Bronchial epithelial cell (primary cell): ENCODE data around the gene WARS2. TPM values are rescaled to one million over a fixed set of nuclear protein-coding genes. Genes with fewer than 3 reads are reported as not detected.
A peak's percentile ranks its signal among the peaks of the same experiment; 100 is the strongest.

Experiments used
- DNase-seq: peaks from one replicate; pipeline ENCODE4 v3.0.0-alpha.2; 2010; ENCODE audit warnings: low read depth
- FAIRE-seq: peaks from 2 replicates; lab custom pipeline; 2011; peaks lifted over from hg19 to GRCh38; lab: Jason Lieb, UNC
- H3K27me3 ChIP-seq: 2 replicates; pipeline ENCODE4 v1.5.1; 2011; ENCODE audit warnings: low read length; ENCODE audit not compliant: control insufficient read depth, insufficient read depth
- H3K36me3 ChIP-seq: 2 replicates; pipeline ENCODE4 v1.5.1; 2011; ENCODE audit warnings: low read length; ENCODE audit not compliant: control insufficient read depth, insufficient read depth
- H3K4me3 ChIP-seq: 2 replicates; pipeline ENCODE4 v1.5.1; 2011; ENCODE audit warnings: mild to moderate bottlenecking, low read depth, low read length, control low read depth
- total RNA-seq: library from RNA; depleted of rRNA; stranded (reverse); fragments of >200 nt; gene quantifications from 2 replicates; pipeline ENCODE4 v1.2.1, GENCODE V29; 2014
- TF ChIP-seq, protein P1 (sequence below): IDR thresholded peaks from 2 replicates; pipeline ENCODE4 v1.5.1; 2011; ENCODE audit warnings: mild to moderate bottlenecking, moderate library complexity, low read length, control low read depth, inconsistent platforms; ENCODE audit not compliant: insufficient read depth, severe bottlenecking

The WARS2 gene
- total RNA-seq, 1 donor from 2014 or later = 15.3 TPM

- DNase-seq (peak; percentile 25), FAIRE-seq (no peak)
- H3K36me3 ChIP-seq = no peaks in the 10 kb centered on the region
- H3K4me3 ChIP-seq = no peak overlapping the region
- TF ChIP-seq, protein P1, sequence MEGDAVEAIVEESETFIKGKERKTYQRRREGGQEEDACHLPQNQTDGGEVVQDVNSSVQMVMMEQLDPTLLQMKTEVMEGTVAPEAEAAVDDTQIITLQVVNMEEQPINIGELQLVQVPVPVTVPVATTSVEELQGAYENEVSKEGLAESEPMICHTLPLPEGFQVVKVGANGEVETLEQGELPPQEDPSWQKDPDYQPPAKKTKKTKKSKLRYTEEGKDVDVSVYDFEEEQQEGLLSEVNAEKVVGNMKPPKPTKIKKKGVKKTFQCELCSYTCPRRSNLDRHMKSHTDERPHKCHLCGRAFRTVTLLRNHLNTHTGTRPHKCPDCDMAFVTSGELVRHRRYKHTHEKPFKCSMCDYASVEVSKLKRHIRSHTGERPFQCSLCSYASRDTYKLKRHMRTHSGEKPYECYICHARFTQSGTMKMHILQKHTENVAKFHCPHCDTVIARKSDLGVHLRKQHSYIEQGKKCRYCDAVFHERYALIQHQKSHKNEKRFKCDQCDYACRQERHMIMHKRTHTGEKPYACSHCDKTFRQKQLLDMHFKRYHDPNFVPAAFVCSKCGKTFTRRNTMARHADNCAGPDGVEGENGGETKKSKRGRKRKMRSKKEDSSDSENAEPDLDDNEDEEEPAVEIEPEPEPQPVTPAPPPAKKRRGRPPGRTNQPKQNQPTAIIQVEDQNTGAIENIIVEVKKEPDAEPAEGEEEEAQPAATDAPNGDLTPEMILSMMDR = no peak
- no peaks in the 10 kb centered on the region for H3K27me3 ChIP-seq
Measured at GRCh38 chr1:119083479-119083878, 57.0 kb downstream of the WARS2 start.

GRCh38 chr1:119081700-119082099, 58.8 kb downstream of the WARS2 start:
- Histone ChIP-seq H3K27me3 (no peaks in the 10 kb centered on the region), H3K36me3 (no peaks in the 10 kb centered on the region), H3K4me3 (no peak overlapping the region)
- DNase-seq (no peak), FAIRE-seq (no peak)
- TF ChIP-seq, protein P1 = no peak

DNA sequence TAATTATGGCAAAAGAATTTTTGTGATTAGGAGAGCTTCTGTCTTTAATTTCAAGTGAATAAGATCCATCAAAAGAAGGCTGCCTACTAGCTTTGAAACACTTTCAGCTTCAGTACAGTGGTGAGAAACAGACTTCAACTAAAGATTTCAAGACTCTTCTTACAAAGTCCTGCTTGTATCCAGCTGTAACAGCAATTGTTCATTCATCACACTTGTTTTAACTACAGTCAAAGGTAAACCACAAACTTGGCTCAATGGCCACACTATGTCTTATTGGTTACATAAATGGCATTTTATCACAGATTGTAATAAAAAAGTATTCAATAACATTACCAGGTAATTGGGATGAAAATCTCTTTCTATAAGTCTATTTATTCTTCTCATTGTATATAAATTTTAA, 59.2 kb downstream of the WARS2 start:
- Histone ChIP-seq H3K4me3 (no peak overlapping the region), H3K27me3 (no peaks in the 10 kb centered on the region), H3K36me3 (no peaks in the 10 kb centered on the region)
- TF ChIP-seq, protein P1 = no peak
- no peak for FAIRE-seq
- DNase-seq = no peak

DNA sequence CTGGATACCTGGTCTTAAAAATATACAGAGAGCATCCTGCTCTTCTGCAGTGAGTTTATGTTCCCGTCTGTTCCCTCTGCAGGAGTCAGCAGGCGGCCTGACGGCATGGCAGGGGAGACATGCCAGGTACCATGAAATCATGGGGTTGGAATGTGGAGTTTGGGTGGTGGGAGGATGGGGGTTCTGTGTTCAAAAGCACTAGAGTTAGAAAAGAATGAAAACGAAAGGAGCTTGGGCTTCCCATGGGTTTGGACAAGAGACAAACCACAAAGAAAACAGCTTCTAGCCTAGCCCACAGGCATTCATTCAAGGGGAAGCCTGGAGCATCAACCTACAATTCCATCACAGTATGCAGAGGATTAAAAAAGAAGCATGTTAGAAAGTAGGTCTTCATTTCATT, 59.9 kb downstream of the WARS2 start:
- no peaks in the 10 kb centered on the region for H3K27me3 ChIP-seq
- peak; percentile 29 for DNase-seq
- no peaks in the 10 kb centered on the region for H3K36me3 ChIP-seq
- TF ChIP-seq, protein P1 = no peak
- peak; percentile 43 for FAIRE-seq
- no peak overlapping the region for H3K4me3 ChIP-seq

GRCh38 chr1:119079881-119080280, 60.6 kb downstream of the WARS2 start:
- no peak for DNase-seq

More at GRCh38 chr1:119079881-119080280, 60.6 kb downstream of the WARS2 start:
- H3K27me3 ChIP-seq = no peaks in the 10 kb centered on the region
- TF ChIP-seq, protein P1 = no peak
- H3K36me3 ChIP-seq = no peaks in the 10 kb centered on the region
- no peak overlapping the region for H3K4me3 ChIP-seq
- no peak for FAIRE-seq
